GM18520 (cell line): Measurements from ENCODE around the gene ZNFX1.
"Not testable (repeated sequence)": the region's sequence is repeated elsewhere in the genome, so short reads cannot be mapped to it uniquely, and the experiment has no call there.

ENCODE experiments used
- ATAC-seq: cut with Tn5 transposase; IDR thresholded peaks from one replicate; pipeline ENCODE4 v1.9.1; 2021; ENCODE audit not compliant: unreplicated experiment

The ZNFX1 gene

GRCh38 chr20:49216991-49217578 lies 60.8 kb downstream of the ZNFX1 start:
- ATAC-seq = no peak

- no peak for ATAC-seq
These were observed 62.6 kb downstream of the ZNFX1 start for GRCh38 chr20:49215232-49215631.

GRCh38 chr20:49214571-49214970 lies 63.3 kb downstream of the ZNFX1 start:
- no peak for ATAC-seq

GRCh38 chr20:49210757-49211110 lies 67.1 kb downstream of the ZNFX1 start:
- ATAC-seq = no peak

- ATAC-seq = no peak
These were observed 67.6 kb downstream of the ZNFX1 start for GRCh38 chr20:49210101-49210756.

GRCh38 chr20:49207076-49207475 lies 70.8 kb downstream of the ZNFX1 start:
- no peak for ATAC-seq

- ATAC-seq = no peak
These were observed 74.1 kb downstream of the ZNFX1 start for GRCh38 chr20:49203746-49204145.

- no peak for ATAC-seq
These were observed 74.8 kb downstream of the ZNFX1 start for GRCh38 chr20:49203011-49203410.

- no peak for ATAC-seq
These were observed 78.0 kb downstream of the ZNFX1 start for GRCh38 chr20:49199729-49200293.

- ATAC-seq = not testable (repeated sequence)
These were observed 84.8 kb downstream of the ZNFX1 start for GRCh38 chr20:49192944-49193518.
